SK-N-SH (cell line): ENCODE data around the gene POU2AF1. TPM values are rescaled to one million over a fixed set of nuclear protein-coding genes. Genes with fewer than 3 reads are reported as not detected.

Source experiments
- CTCF ChIA-PET: fragments of 300-600, 350-600 bp; formaldehyde crosslinking; extraction: SDS; loops from one replicate; lab custom pipeline; 2021; lab: Yijun Ruan, JAX
- POLR2A ChIA-PET: fragments of 350-600 bp; sonication (Branson Sonifier 250); formaldehyde crosslinking; extraction: SDS; loops from one replicate; lab custom pipeline; 2020; ENCODE audit warnings: antibody characterized with exemption, inconsistent platforms; lab: Yijun Ruan, JAX
- DNase-seq: peaks from one replicate; pipeline ENCODE4 v3.0.0; 2012
- H2AFZ ChIP-seq: fragments of 200-600 bp; sonication (generic); 2 replicates; pipeline ENCODE4 v1.8.1; 2016; ENCODE audit warnings: antibody characterized with exemption, mild to moderate bottlenecking, low read depth
- H3F3A ChIP-seq: fragments of 200-600 bp; sonication (generic); replicated peaks from 2 replicates; pipeline ENCODE3; 2016; ENCODE audit warnings: antibody characterized with exemption, mild to moderate bottlenecking; ENCODE audit not compliant: insufficient read depth
- H3K27ac ChIP-seq, 2 experiments: fragments of 200-500 bp in 1 of 2; fragments of 200-600 bp in 1 of 2; sonication (Bioruptor generic) in 1 of 2; sonication (generic), shearing (Covaris generic) in 1 of 2; 2 replicates each; pipeline versions ENCODE4 v1.5.1 to v1.6.1; 2014 to 2016; ENCODE audit warnings: low read depth in 2 of 2, inconsistent platforms in 1 of 2, low read length in 1 of 2, mild to moderate bottlenecking in 1 of 2, mixed read lengths in 1 of 2
- H3K27me3 ChIP-seq: fragments of 200-600 bp; sonication (generic), shearing (Covaris generic); 2 replicates; pipeline ENCODE4 v1.6.1; 2016; ENCODE audit warnings: mixed run types; ENCODE audit not compliant: insufficient read depth
- H3K36me3 ChIP-seq, 2 experiments: fragments of 200-500 bp in 1 of 2; fragments of 200-600 bp in 1 of 2; sonication (Bioruptor generic) in 1 of 2; sonication (generic) in 1 of 2; replicated peaks in 1 of 2; 2 replicates each; pipeline versions ENCODE3 to v1.5.1; 2014 to 2016; ENCODE audit warnings: low read length in 1 of 2, mild to moderate bottlenecking in 1 of 2; ENCODE audit not compliant: insufficient read depth in 2 of 2, control insufficient read depth in 1 of 2
- H3K4me1 ChIP-seq, 2 experiments: fragments of 200-500 bp in 1 of 2; fragments of 200-600 bp in 1 of 2; sonication (Bioruptor generic) in 1 of 2; sonication (generic), shearing (Covaris generic) in 1 of 2; 2 replicates each; pipeline versions ENCODE4 v1.5.1 to v1.6.1; 2014 to 2016; ENCODE audit warnings: low read depth in 1 of 2, low read length in 1 of 2, mixed run types in 1 of 2; ENCODE audit not compliant: insufficient read depth in 2 of 2, control insufficient read depth in 1 of 2
- H3K4me2 ChIP-seq: fragments of 200-600 bp; sonication (generic), shearing (Covaris generic); 2 replicates; pipeline ENCODE4 v1.6.1; 2017; ENCODE audit warnings: mixed run types
- H3K4me3 ChIP-seq, 2 experiments: fragments of 200-500 bp in 1 of 2; fragments of 200-600 bp in 1 of 2; sonication (Bioruptor generic) in 1 of 2; sonication (generic), shearing (Covaris generic) in 1 of 2; 2 replicates each; pipeline versions ENCODE4 v1.5.1 to v1.8.1; 2014 to 2016; ENCODE audit warnings: low read depth in 2 of 2, inconsistent platforms in 1 of 2, low read length in 1 of 2, mild to moderate bottlenecking in 1 of 2, mixed read lengths in 1 of 2, moderate library complexity in 1 of 2
- H3K79me2 ChIP-seq: fragments of 200-600 bp; sonication (generic); 2 replicates; pipeline ENCODE4 v1.8.1; 2017; ENCODE audit warnings: mild to moderate bottlenecking; ENCODE audit not compliant: insufficient read depth
- H3K9ac ChIP-seq: fragments of 200-600 bp; sonication (generic); 2 replicates; pipeline ENCODE4 v1.6.1; 2017; ENCODE audit warnings: mixed run types
- H3K9me2 ChIP-seq: fragments of 200-600 bp; sonication (generic); 2 replicates; pipeline ENCODE4 v1.6.1; 2017; ENCODE audit warnings: mixed run types
- H3K9me3 ChIP-seq: fragments of 200-600 bp; sonication (generic); 2 replicates; pipeline ENCODE4 v1.6.1; 2017; ENCODE audit warnings: mixed run types, mild to moderate bottlenecking, moderate library complexity
- H4K20me1 ChIP-seq: fragments of 200-600 bp; sonication (generic); 2 replicates; pipeline ENCODE4 v1.6.1; 2017; ENCODE audit warnings: mild to moderate bottlenecking, mixed run types; ENCODE audit not compliant: insufficient read depth
- EZH2phosphoT487 ChIP-seq: fragments of 200-600 bp; sonication (generic); IDR thresholded peaks from 2 replicates; pipeline ENCODE4 v1.6.1; 2017; ENCODE audit warnings: low read depth, mixed run types, mild to moderate bottlenecking, antibody characterized with exemption, moderate library complexity, borderline replicate concordance
- GATA2 ChIP-seq: sonication (generic); formaldehyde crosslinking; IDR thresholded peaks from 2 replicates; pipeline ENCODE4 v1.5.0; 2020; ENCODE audit warnings: mild to moderate bottlenecking, missing genetic modification reagents
- MAX ChIP-seq: IDR thresholded peaks from 2 replicates; pipeline ENCODE4 v1.4.0; 2012; ENCODE audit warnings: low read depth
- MEF2A ChIP-seq: IDR thresholded peaks from 2 replicates; pipeline ENCODE4 v1.4.0; 2012; ENCODE audit warnings: low read depth, borderline replicate concordance
- MXI1 ChIP-seq: IDR thresholded peaks from 2 replicates; pipeline ENCODE4 v1.6.1; 2012; ENCODE audit warnings: mild to moderate bottlenecking, low read depth, low read length, improper control_type of control experiment
- NRF1 ChIP-seq: IDR thresholded peaks from 2 replicates; pipeline ENCODE4 v1.6.1; 2012; ENCODE audit warnings: low read depth, mild to moderate bottlenecking, low read length
- PBX3 ChIP-seq: IDR thresholded peaks from 2 replicates; pipeline ENCODE4; 2012
- POLR2AphosphoS5 ChIP-seq: IDR thresholded peaks from 2 replicates; pipeline ENCODE4 v1.6.1; 2012; ENCODE audit warnings: low read depth, low read length
- RAD21 ChIP-seq: IDR thresholded peaks from 2 replicates; pipeline ENCODE4 v1.6.1; 2012; ENCODE audit warnings: mild to moderate bottlenecking, low read length
- RCOR1 ChIP-seq: fragments of 150-350 bp; IDR thresholded peaks from 2 replicates; pipeline ENCODE4 v1.6.1; 2017; ENCODE audit warnings: antibody characterized with exemption, low read length
- REST ChIP-seq: IDR thresholded peaks from 2 replicates; pipeline ENCODE4 v1.6.1; 2012; ENCODE audit warnings: mild to moderate bottlenecking, low read depth, low read length, moderate library complexity
- RFX5 ChIP-seq: IDR thresholded peaks from 2 replicates; pipeline ENCODE4 v1.6.1; 2012; ENCODE audit warnings: mild to moderate bottlenecking, improper control_type of control experiment, low read length
- SMC3 ChIP-seq: IDR thresholded peaks from 2 replicates; pipeline ENCODE4 v1.6.1; 2012; ENCODE audit warnings: low read depth, low read length, improper control_type of control experiment
- TAF1 ChIP-seq: IDR thresholded peaks from 2 replicates; pipeline ENCODE4 v1.6.1; 2012; ENCODE audit warnings: low read depth, mild to moderate bottlenecking, low read length, moderate library complexity, borderline replicate concordance
- TEAD4 ChIP-seq: IDR thresholded peaks from 2 replicates; pipeline ENCODE4 v1.4.0; 2012; ENCODE audit warnings: mild to moderate bottlenecking, borderline replicate concordance; ENCODE audit not compliant: insufficient read depth
- USF1 ChIP-seq: IDR thresholded peaks from 2 replicates; pipeline ENCODE4 v1.4.0; 2012; ENCODE audit warnings: low read depth, borderline replicate concordance
- ZBTB33 ChIP-seq: IDR thresholded peaks from 2 replicates; pipeline ENCODE4 v1.4.0; 2012; ENCODE audit warnings: low read depth, borderline replicate concordance
- WGBS: methylation state at CpG from one replicate; pipeline ENCODE4 v1.1.6; 2017; ENCODE audit warnings: low lambda C conversion rate; 5-methylcytosine and 5-hydroxymethylcytosine counted together
- polyA plus RNA-seq, 3 experiments: library from polyadenylated mRNA; depleted of rRNA; stranded (reverse); fragments of >200 nt; gene quantifications; 2 replicates each; pipeline ENCODE4 v1.2.3, GENCODE V29; 2012

Gene POU2AF1
- polyA plus RNA-seq, 1 of the 3 experiments (the other 2 are of a cell fraction), result 0.07 TPM

- no peak overlapping the region for H3K27ac ChIP-seq
- no peak overlapping the region for H3K4me3 ChIP-seq
- no peaks in the 10 kb centered on the region; the same call in 1 of the 2 replicates for H3K27me3 ChIP-seq
- 80% methylated on average over 5 of the region's 5 CpGs for WGBS
- H3K9ac ChIP-seq, result no peak overlapping the region
- no peak overlapping the region for H2AFZ ChIP-seq
- H3F3A ChIP-seq, result no peaks in the 10 kb centered on the region
- H3K9me2 ChIP-seq, result no peaks in the 10 kb centered on the region
- POLR2A ChIA-PET, result no interaction called here
- H3K4me1 ChIP-seq, result no peaks in the 10 kb centered on the region; a peak in 1 of 4 replicates
- no peaks in the 10 kb centered on the region for H3K36me3 ChIP-seq
- no peaks in the 10 kb centered on the region for H3K9me3 ChIP-seq
- TF ChIP-seq TEAD4, result no peak
- no peak for TF ChIP-seq MXI1
- no peak for TF ChIP-seq ZBTB33
- no peak for TF ChIP-seq RFX5
- TF ChIP-seq USF1, result no peak
- no peak for TF ChIP-seq RAD21
- no peak for TF ChIP-seq POLR2AphosphoS5
- DNase-seq, result no peak
- no peaks in the 10 kb centered on the region for H4K20me1 ChIP-seq
- no peak overlapping the region for H3K4me2 ChIP-seq
- no peaks in the 10 kb centered on the region for H3K79me2 ChIP-seq
- CTCF ChIA-PET, result interaction anchor here (0.9 to 18.5 kb wide), 9 partner anchors 7 to 140 kb away, joined by 3 to 305 read pairs (median 3); no protein-coding TSS in a partner anchor
Measured at GRCh38 chr11:111421251-111421650, 42.2 kb upstream of the POU2AF1 start.

- H3F3A ChIP-seq, result no peaks in the 10 kb centered on the region
- WGBS, result 74% methylated on average over 4 of the region's 5 CpGs
- no peak overlapping the region for H2AFZ ChIP-seq
- H3K79me2 ChIP-seq, result no peaks in the 10 kb centered on the region
- H3K36me3 ChIP-seq, result no peaks in the 10 kb centered on the region
- CTCF ChIA-PET, result interaction anchor here (1.2 to 18.5 kb wide), 5 partner anchors 8 to 139 kb away, joined by 4 to 305 read pairs (median 26); partner anchors contain the start of gene POU2AF3
- TF ChIP-seq GATA2 (CRISPR knock-in tag) (no peak), SMC3 (no peak), EZH2phosphoT487 (no peak), NRF1 (no peak), PBX3 (no peak), MEF2A (no peak), REST (no peak), TAF1 (no peak), RFX5 (no peak), RCOR1 (no peak), MAX (no peak), USF1 (no peak)
- no peaks in the 10 kb centered on the region for H4K20me1 ChIP-seq
- H3K9me3 ChIP-seq, result no peaks in the 10 kb centered on the region
- H3K4me3 ChIP-seq, result no peak overlapping the region
- H3K4me2 ChIP-seq, result no peak overlapping the region
- POLR2A ChIA-PET, result no interaction called here
- DNase-seq, result no peak
- no peak overlapping the region for H3K9ac ChIP-seq
- no peaks in the 10 kb centered on the region; a peak in 1 of 4 replicates for H3K4me1 ChIP-seq
- H3K27ac ChIP-seq, result no peak overlapping the region
- H3K9me2 ChIP-seq, result no peaks in the 10 kb centered on the region
- H3K27me3 ChIP-seq, result no peaks in the 10 kb centered on the region; the same call in 1 of the 2 replicates
Measured at GRCh38 chr11:111419641-111420327, 40.7 kb upstream of the POU2AF1 start.
